CD14-positive monocyte (primary cell): ENCODE measurements around the gene MRPS27. TPM values are rescaled to one million over a fixed set of nuclear protein-coding genes. Genes with fewer than 3 reads are reported as not detected.

Source experiments
- DNase-seq, 3 donors: peaks; one replicate each; pipeline ENCODE4 v3.0.0-alpha.2; 2011 to 2022
- H2AFZ ChIP-seq: 2 replicates; pipeline ENCODE4 v1.6.0; 2012; ENCODE audit warnings: mild to moderate bottlenecking, low read depth, low read length, inconsistent platforms; ENCODE audit not compliant: insufficient read depth, poor library complexity, severe bottlenecking
- H3K27ac ChIP-seq, 2 donors: 1 replicate in 1 of 2; 2 replicates in 1 of 2; pipeline ENCODE4 v1.5.1; 2012 to 2013; ENCODE audit warnings: low read length in 2 of 2, control low read depth in 1 of 2, inconsistent platforms in 1 of 2, low read depth in 1 of 2, mild to moderate bottlenecking in 1 of 2
- H3K27me3 ChIP-seq, 2 donors: one replicate each; pipeline versions ENCODE4 v1.6.0 to v1.6.1; 2011 to 2013; ENCODE audit warnings: low read length in 2 of 2; ENCODE audit not compliant: control insufficient read depth in 2 of 2, insufficient read depth in 2 of 2
- H3K36me3 ChIP-seq, 2 donors: replicated peaks in 1 of 2; 1 replicate in 1 of 2; 2 replicates in 1 of 2; pipeline versions ENCODE4 v1.5.1 to v1.6.1; 2012 to 2013; ENCODE audit warnings: low read length in 2 of 2, control low read depth in 1 of 2, inconsistent platforms in 1 of 2, mild to moderate bottlenecking in 1 of 2; ENCODE audit not compliant: insufficient read depth in 2 of 2, control insufficient read depth in 1 of 2
- H3K4me1 ChIP-seq, 2 donors: 1 replicate in 1 of 2; 2 replicates in 1 of 2; pipeline versions ENCODE4 v1.5.1 to v1.6.1; 2012 to 2013; ENCODE audit warnings: low read length in 2 of 2, control low read depth in 1 of 2, inconsistent platforms in 1 of 2, mild to moderate bottlenecking in 1 of 2, moderate library complexity in 1 of 2; ENCODE audit not compliant: insufficient read depth in 2 of 2, control insufficient read depth in 1 of 2
- H3K4me2 ChIP-seq: replicated peaks from 2 replicates; pipeline ENCODE3; 2012; ENCODE audit warnings: low read length, moderate library complexity, mild to moderate bottlenecking; ENCODE audit not compliant: poor library complexity, severe bottlenecking; ENCODE audit errors: extremely low read depth
- H3K4me3 ChIP-seq, 3 experiments: fragments of 200-600 bp in 1 of 3; sonication (generic) in 1 of 3; replicated peaks in 1 of 3; 1 replicate in 2 of 3; 2 replicates in 1 of 3; pipeline ENCODE4 v1.5.1; 2011 to 2013; ENCODE audit warnings: low read length in 3 of 3, mild to moderate bottlenecking in 3 of 3, control low read depth in 2 of 3, low read depth in 2 of 3, inconsistent platforms in 1 of 3, moderate library complexity in 1 of 3
- H3K79me2 ChIP-seq: 2 replicates; pipeline ENCODE4 v1.6.0; 2012; ENCODE audit warnings: mild to moderate bottlenecking, control low read depth, inconsistent platforms, low read length, moderate library complexity; ENCODE audit not compliant: insufficient read depth
- H3K9ac ChIP-seq: 2 replicates; pipeline ENCODE4 v1.6.0; 2017; ENCODE audit warnings: low read length, mild to moderate bottlenecking; ENCODE audit not compliant: insufficient read depth, poor library complexity, severe bottlenecking
- H3K9me3 ChIP-seq, 2 donors: replicated peaks in 1 of 2; 1 replicate in 1 of 2; 2 replicates in 1 of 2; pipeline versions ENCODE4 v1.5.1 to v1.6.1; 2012 to 2013; ENCODE audit warnings: low read length in 2 of 2, control low read depth in 1 of 2; ENCODE audit not compliant: control insufficient read depth in 1 of 2, insufficient read depth in 1 of 2
- H4K20me1 ChIP-seq: 2 replicates; pipeline ENCODE4 v1.6.0; 2012; ENCODE audit warnings: mild to moderate bottlenecking, low read length, control low read depth, moderate library complexity; ENCODE audit not compliant: insufficient read depth
- H3K27ac Mint-ChIP-seq, 7 donors: one replicate each; pipeline ENCODE4 v1.8.0; 2020; ENCODE audit warnings: mild to moderate bottlenecking in 7 of 7, mixed read lengths in 7 of 7, moderate library complexity in 6 of 7, inconsistent platforms in 2 of 7
- H3K27me3 Mint-ChIP-seq, 3 donors: one replicate each; pipeline ENCODE4 v1.8.0; 2021 to 2022; ENCODE audit warnings: low read depth in 3 of 3, mild to moderate bottlenecking in 3 of 3, mixed read lengths in 3 of 3, moderate library complexity in 3 of 3, inconsistent platforms in 1 of 3
- H3K36me3 Mint-ChIP-seq, 2 donors: one replicate each; pipeline ENCODE4 v1.8.0; 2020; ENCODE audit warnings: mixed read lengths in 2 of 2, inconsistent platforms in 1 of 2, mild to moderate bottlenecking in 1 of 2
- H3K4me1 Mint-ChIP-seq: one replicate; pipeline ENCODE4 v1.8.0; 2020; ENCODE audit warnings: mild to moderate bottlenecking, mixed read lengths
- H3K4me3 Mint-ChIP-seq, 2 donors: one replicate each; pipeline ENCODE4 v1.8.0; 2020; ENCODE audit warnings: mild to moderate bottlenecking in 2 of 2, mixed read lengths in 2 of 2, moderate library complexity in 1 of 2
- H3K9me3 Mint-ChIP-seq, 7 donors: one replicate each; pipeline ENCODE4 v1.8.0; 2020 to 2022; ENCODE audit warnings: mixed read lengths in 7 of 7, mild to moderate bottlenecking in 6 of 7, moderate library complexity in 6 of 7, inconsistent platforms in 2 of 7
- WGBS: methylation state at CpG from one replicate; pipeline ENCODE4 v1.1.5; 2013; ENCODE audit warnings: missing lambda C conversion rate; ENCODE audit not compliant: insufficient coverage; 5-methylcytosine and 5-hydroxymethylcytosine counted together
- intact Hi-C, 2 donors: fragments of 100-400 bp; cut with micrococcal nuclease; formaldehyde crosslinking; loops; one replicate each; pipeline versions ENCODE4 v1.15.0 to v1.15.1; 2023
- polyA plus RNA-seq, 3 donors: library from polyadenylated mRNA; depleted of rRNA in 1 of 3; unstranded in 2 of 3; stranded (reverse) in 1 of 3; fragments of 300-500 nt in 2 of 3; fragments of >200 nt in 1 of 3; fragmentation: Illumina TruSeq in 2 of 3; gene quantifications; 1 replicate in 2 of 3; 2 replicates in 1 of 3; pipeline ENCODE4 v1.2.3, GENCODE V29; 2012 to 2021
- TF ChIP-seq, protein P1 (sequence below): fragments of 200-600 bp; IDR thresholded peaks from one replicate; pipeline ENCODE4 v1.8.0; 2022; ENCODE audit warnings: antibody characterized with exemption, mild to moderate bottlenecking

The MRPS27 gene
- polyA plus RNA-seq, 3 donors: 13.3 to 19.2 (median 15.3) TPM

GRCh38 chr5:72281430-72281763, 38.6 kb downstream of the MRPS27 start:
- H3K4me2 ChIP-seq: no peak overlapping the region
- 100% methylated on average over 1 of the region's 1 CpG for WGBS

DNA sequence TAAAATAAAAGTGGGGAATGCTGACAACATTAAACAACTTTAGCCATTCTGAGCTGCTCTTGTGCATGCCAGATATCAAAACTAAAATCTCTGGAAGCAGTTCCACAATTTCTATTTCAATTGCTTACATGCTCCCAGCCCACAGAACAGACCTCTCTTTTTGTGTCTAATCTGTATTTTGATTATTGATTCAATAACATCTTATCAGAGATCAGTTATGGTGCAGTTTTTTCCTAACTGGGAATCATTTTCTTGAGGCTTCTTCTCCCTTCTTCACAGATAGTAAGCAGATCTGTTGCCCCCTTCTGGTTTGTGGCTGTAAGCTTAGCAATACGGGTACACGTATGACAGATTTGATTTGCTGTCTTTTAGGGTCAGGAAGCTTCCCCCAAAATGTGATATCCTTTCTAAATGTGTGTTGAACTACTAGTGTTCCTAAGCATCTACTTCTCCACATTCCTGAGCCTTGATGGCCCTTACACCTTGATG, 39.4 kb downstream of the MRPS27 start:
- H3K9me3 ChIP-seq: no peaks in the 10 kb centered on the region
- H3K4me2 ChIP-seq: no peak overlapping the region
- no CpG with 5 or more reads among the region's 2 CpGs for whole genome bisulfite sequencing
- no peaks in the 10 kb centered on the region for H3K79me2 ChIP-seq
- Mint-ChIP-seq H3K27ac (no peak overlapping the region), H3K9me3 (peaks cover 0 to 5% (median 1%) of the 10 kb centered on the region in 7 donors), H3K27me3 (no peaks in the 10 kb centered on the region), H3K4me1 (peaks cover 13% of the 10 kb centered on the region), H3K36me3 (peaks cover 35 to 50% of the 10 kb centered on the region in 2 donors), H3K4me3 (no peak overlapping the region)
- no peak overlapping the region for H3K4me3 ChIP-seq
- intact Hi-C loops: no loop called here
- no peaks in the 10 kb centered on the region for H3K27me3 ChIP-seq
- H4K20me1 ChIP-seq: no peaks in the 10 kb centered on the region
- DNase-seq: no peak
- peaks cover 2 to 36% of the 10 kb centered on the region in 2 donors for H3K36me3 ChIP-seq
- no peak overlapping the region for H3K9ac ChIP-seq
- no peak overlapping the region for H3K27ac ChIP-seq
- TF ChIP-seq, protein P1, sequence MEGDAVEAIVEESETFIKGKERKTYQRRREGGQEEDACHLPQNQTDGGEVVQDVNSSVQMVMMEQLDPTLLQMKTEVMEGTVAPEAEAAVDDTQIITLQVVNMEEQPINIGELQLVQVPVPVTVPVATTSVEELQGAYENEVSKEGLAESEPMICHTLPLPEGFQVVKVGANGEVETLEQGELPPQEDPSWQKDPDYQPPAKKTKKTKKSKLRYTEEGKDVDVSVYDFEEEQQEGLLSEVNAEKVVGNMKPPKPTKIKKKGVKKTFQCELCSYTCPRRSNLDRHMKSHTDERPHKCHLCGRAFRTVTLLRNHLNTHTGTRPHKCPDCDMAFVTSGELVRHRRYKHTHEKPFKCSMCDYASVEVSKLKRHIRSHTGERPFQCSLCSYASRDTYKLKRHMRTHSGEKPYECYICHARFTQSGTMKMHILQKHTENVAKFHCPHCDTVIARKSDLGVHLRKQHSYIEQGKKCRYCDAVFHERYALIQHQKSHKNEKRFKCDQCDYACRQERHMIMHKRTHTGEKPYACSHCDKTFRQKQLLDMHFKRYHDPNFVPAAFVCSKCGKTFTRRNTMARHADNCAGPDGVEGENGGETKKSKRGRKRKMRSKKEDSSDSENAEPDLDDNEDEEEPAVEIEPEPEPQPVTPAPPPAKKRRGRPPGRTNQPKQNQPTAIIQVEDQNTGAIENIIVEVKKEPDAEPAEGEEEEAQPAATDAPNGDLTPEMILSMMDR: no peak
- H2AFZ ChIP-seq: no peak overlapping the region
- H3K4me1 ChIP-seq: peaks cover 4 to 10% of the 10 kb centered on the region in 2 donors

More at GRCh38 chr5:72281430-72281763, 38.6 kb downstream of the MRPS27 start:
- TF ChIP-seq, protein P1: no peak
- Histone ChIP-seq H3K9me3 (no peaks in the 10 kb centered on the region), H3K4me1 (peaks cover 4 to 10% of the 10 kb centered on the region in 2 donors), H3K36me3 (peaks cover 2 to 36% of the 10 kb centered on the region in 2 donors), H2AFZ (no peak overlapping the region), H3K9ac (no peak overlapping the region), H4K20me1 (no peaks in the 10 kb centered on the region), H3K27me3 (no peaks in the 10 kb centered on the region), H3K4me3 (no peak overlapping the region), H3K27ac (no peak overlapping the region), H3K79me2 (no peaks in the 10 kb centered on the region)
- peaks cover 13% of the 10 kb centered on the region for H3K4me1 Mint-ChIP-seq
- H3K27me3 Mint-ChIP-seq: no peaks in the 10 kb centered on the region
- DNase-seq: no peak
- H3K9me3 Mint-ChIP-seq: peaks cover 0 to 5% (median under 1%) of the 10 kb centered on the region in 7 donors
- no peak overlapping the region for H3K4me3 Mint-ChIP-seq
- H3K36me3 Mint-ChIP-seq: peaks cover 29 to 47% of the 10 kb centered on the region in 2 donors
- intact Hi-C loops: no loop called here
- no peak overlapping the region for H3K27ac Mint-ChIP-seq
